Natural killer cell (primary cell): ENCODE measurements around the gene CPLX1. TPM values are rescaled to one million over a fixed set of nuclear protein-coding genes. Genes with fewer than 3 reads are reported as not detected.

Experiments
- ATAC-seq, 3 donors: fragments of 150-1000 bp in 2 of 3; fragments of 200-7000 bp in 1 of 3; cut with Tn5 transposase; 1 replicate in 1 of 3; 2 replicates in 2 of 3; pipeline ENCODE4 v1.10.0; 2021; ENCODE audit warnings: mild to moderate bottlenecking in 2 of 3, moderate library complexity in 2 of 3
- DNase-seq, 2 donors: peaks; one replicate each; pipeline versions ENCODE4 v3.0.0 to v3.0.0-alpha.2; 2013 to 2021; ENCODE audit warnings: mixed read lengths in 1 of 2
- H3K27ac ChIP-seq: one replicate; pipeline ENCODE4 v1.5.1; 2013; ENCODE audit warnings: mild to moderate bottlenecking, low read length
- H3K27me3 ChIP-seq: one replicate; pipeline ENCODE4 v1.6.1; 2013; ENCODE audit warnings: low read length; ENCODE audit not compliant: control insufficient read depth, insufficient read depth
- H3K36me3 ChIP-seq: one replicate; pipeline ENCODE4 v1.6.1; 2013; ENCODE audit warnings: low read length; ENCODE audit not compliant: control insufficient read depth, insufficient read depth
- H3K4me1 ChIP-seq: one replicate; pipeline ENCODE4 v1.6.1; 2013; ENCODE audit warnings: low read length; ENCODE audit not compliant: control insufficient read depth, insufficient read depth
- H3K4me3 ChIP-seq: one replicate; pipeline ENCODE4 v1.5.1; 2013; ENCODE audit warnings: low read length
- H3K9me3 ChIP-seq: one replicate; pipeline ENCODE4 v1.6.1; 2013; ENCODE audit warnings: low read length; ENCODE audit not compliant: control insufficient read depth, insufficient read depth
- H3K27ac Mint-ChIP-seq, 2 donors: one replicate each; pipeline ENCODE4 v1.8.0; 2022; ENCODE audit warnings: mild to moderate bottlenecking in 2 of 2, mixed read lengths in 2 of 2, moderate library complexity in 1 of 2
- H3K27me3 Mint-ChIP-seq, 2 donors: one replicate each; pipeline ENCODE4 v1.8.0; 2022; ENCODE audit warnings: low read depth in 2 of 2, mixed read lengths in 2 of 2
- H3K36me3 Mint-ChIP-seq: one replicate; pipeline ENCODE4 v1.8.0; 2022; ENCODE audit warnings: mixed read lengths
- H3K4me1 Mint-ChIP-seq, 2 donors: one replicate each; pipeline ENCODE4 v1.8.0; 2022; ENCODE audit warnings: mixed read lengths in 2 of 2
- H3K4me3 Mint-ChIP-seq: one replicate; pipeline ENCODE4 v1.8.0; 2022; ENCODE audit warnings: mild to moderate bottlenecking, moderate library complexity, mixed read lengths
- H3K9me3 Mint-ChIP-seq, 2 donors: one replicate each; pipeline ENCODE4 v1.8.0; 2022; ENCODE audit warnings: mixed read lengths in 2 of 2
- WGBS: methylation state at CpG from one replicate; pipeline ENCODE4 v1.1.7; 2013; ENCODE audit warnings: missing lambda C conversion rate; ENCODE audit not compliant: insufficient coverage; 5-methylcytosine and 5-hydroxymethylcytosine counted together
- intact Hi-C: fragments of 100-400 bp; cut with micrococcal nuclease; formaldehyde crosslinking; loops from one replicate; pipeline ENCODE4 v1.14.2; 2022
- total RNA-seq, 4 donors: library from RNA; stranded (reverse); fragments of 120-200 nt in 1 of 4; gene quantifications; one replicate each; pipeline versions ENCODE4 v1.2.3 to v1.2.4, GENCODE V29; 2013 to 2022
- TF ChIP-seq, protein P1 (sequence below): fragments of 200-600 bp; IDR thresholded peaks from one replicate; pipeline ENCODE4 v1.8.0; 2022; ENCODE audit warnings: antibody characterized with exemption

CPLX1 gene
- total RNA-seq, 3 donors from 2014 or later (not counting 1 experiment from before 2014, with no cell fraction given): not detected

DNA sequence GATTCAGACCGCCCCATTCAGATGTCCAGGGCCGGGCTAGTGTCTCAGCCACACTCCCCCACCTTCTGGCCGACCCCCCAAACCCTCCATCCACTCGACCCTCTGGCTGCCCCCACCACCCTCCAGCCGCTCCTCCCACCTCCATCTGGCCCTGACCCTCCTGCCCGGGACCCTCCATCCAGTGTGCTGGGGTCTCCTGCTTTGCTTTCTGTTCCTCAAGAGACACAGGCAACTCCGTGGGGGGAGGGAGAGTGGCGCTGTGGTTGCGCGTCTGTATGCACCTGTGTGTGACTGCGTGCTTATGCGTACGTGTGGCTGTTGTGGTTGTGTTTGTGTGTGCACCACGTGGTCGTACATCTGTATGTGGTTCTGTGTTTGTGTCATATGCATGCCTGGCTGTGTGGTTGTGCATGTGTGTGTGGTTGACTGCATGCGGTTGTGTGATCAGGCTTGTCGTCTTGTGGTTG, 33.3 kb downstream of the CPLX1 start:
- peak overlapping the region; percentile 18 for H3K4me3 Mint-ChIP-seq
- Histone ChIP-seq H3K9me3 (no peaks in the 10 kb centered on the region), H3K27ac (no peak overlapping the region), H3K4me1 (peaks cover 16% of the 10 kb centered on the region), H3K4me3 (no peak overlapping the region), H3K27me3 (peaks cover 25% of the 10 kb centered on the region), H3K36me3 (no peaks in the 10 kb centered on the region)
- intact Hi-C loops: no loop called here
- peaks cover 0 to 6% of the 10 kb centered on the region in 2 donors for H3K4me1 Mint-ChIP-seq
- H3K9me3 Mint-ChIP-seq: no peaks in the 10 kb centered on the region
- no peak overlapping the region for H3K27ac Mint-ChIP-seq
- ATAC-seq (peak in 1 of 3 donors; percentile 21), DNase-seq (peak in 1 of 2 donors; percentile 61)
- 28% methylated on average over 17 of the region's 17 CpGs for WGBS
- TF ChIP-seq, protein P1, sequence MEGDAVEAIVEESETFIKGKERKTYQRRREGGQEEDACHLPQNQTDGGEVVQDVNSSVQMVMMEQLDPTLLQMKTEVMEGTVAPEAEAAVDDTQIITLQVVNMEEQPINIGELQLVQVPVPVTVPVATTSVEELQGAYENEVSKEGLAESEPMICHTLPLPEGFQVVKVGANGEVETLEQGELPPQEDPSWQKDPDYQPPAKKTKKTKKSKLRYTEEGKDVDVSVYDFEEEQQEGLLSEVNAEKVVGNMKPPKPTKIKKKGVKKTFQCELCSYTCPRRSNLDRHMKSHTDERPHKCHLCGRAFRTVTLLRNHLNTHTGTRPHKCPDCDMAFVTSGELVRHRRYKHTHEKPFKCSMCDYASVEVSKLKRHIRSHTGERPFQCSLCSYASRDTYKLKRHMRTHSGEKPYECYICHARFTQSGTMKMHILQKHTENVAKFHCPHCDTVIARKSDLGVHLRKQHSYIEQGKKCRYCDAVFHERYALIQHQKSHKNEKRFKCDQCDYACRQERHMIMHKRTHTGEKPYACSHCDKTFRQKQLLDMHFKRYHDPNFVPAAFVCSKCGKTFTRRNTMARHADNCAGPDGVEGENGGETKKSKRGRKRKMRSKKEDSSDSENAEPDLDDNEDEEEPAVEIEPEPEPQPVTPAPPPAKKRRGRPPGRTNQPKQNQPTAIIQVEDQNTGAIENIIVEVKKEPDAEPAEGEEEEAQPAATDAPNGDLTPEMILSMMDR: no peak
- H3K27me3 Mint-ChIP-seq: peaks cover 37 to 44% of the 10 kb centered on the region in 2 donors
- no peaks in the 10 kb centered on the region for H3K36me3 Mint-ChIP-seq

- no peaks in the 10 kb centered on the region for H3K9me3 ChIP-seq
- Mint-ChIP-seq H3K27me3 (peaks cover 43 to 48% of the 10 kb centered on the region in 2 donors), H3K36me3 (no peaks in the 10 kb centered on the region), H3K4me1 (peaks cover 4 to 6% of the 10 kb centered on the region in 2 donors), H3K9me3 (no peaks in the 10 kb centered on the region), H3K4me3 (no peak overlapping the region), H3K27ac (no peak overlapping the region)
- TF ChIP-seq, protein P1: no peak
- H3K27me3 ChIP-seq: peaks cover 26% of the 10 kb centered on the region
- DNase-seq: peak in 1 of 2 donors; percentile 62
- WGBS: 16% methylated on average over 50 of the region's 50 CpGs
- H3K27ac ChIP-seq: no peak overlapping the region
- H3K36me3 ChIP-seq: no peaks in the 10 kb centered on the region
- H3K4me3 ChIP-seq: no peak overlapping the region
- ATAC-seq: peak in 2 of 3 donors; percentile 31 to 41
- intact Hi-C loops: no loop called here
- H3K4me1 ChIP-seq: peaks cover 16% of the 10 kb centered on the region
Observed at GRCh38 chr4:791898-792625, 33.9 kb downstream of the CPLX1 start.

GRCh38 chr4:791252-791897, 34.6 kb downstream of the CPLX1 start:
- Histone ChIP-seq H3K27ac (no peak overlapping the region), H3K4me1 (peaks cover 17% of the 10 kb centered on the region), H3K4me3 (no peak overlapping the region), H3K36me3 (no peaks in the 10 kb centered on the region), H3K9me3 (no peaks in the 10 kb centered on the region), H3K27me3 (peaks cover 30% of the 10 kb centered on the region)
- intact Hi-C loops: no loop called here
- WGBS: 70% methylated on average over 29 of the region's 29 CpGs
- H3K4me3 Mint-ChIP-seq: no peak overlapping the region
- H3K9me3 Mint-ChIP-seq: no peaks in the 10 kb centered on the region
- no peak for DNase-seq
- no peak for ATAC-seq
- H3K27me3 Mint-ChIP-seq: peaks cover 37 to 42% of the 10 kb centered on the region in 2 donors
- TF ChIP-seq, protein P1: no peak
- no peak overlapping the region for H3K27ac Mint-ChIP-seq
- no peaks in the 10 kb centered on the region for H3K36me3 Mint-ChIP-seq
- peaks cover 5 to 6% of the 10 kb centered on the region in 2 donors for H3K4me1 Mint-ChIP-seq
